Erythroblast (primary cell): ENCODE measurements around the gene ORM1.
"Not testable (repeated sequence)": the region's sequence is repeated elsewhere in the genome, so short reads cannot be mapped to it uniquely, and the experiment has no call there.

ENCODE experiments used
- DNase-seq, 2 experiments: peaks; one replicate each; lab custom pipeline; 2025; lab: John Stamatoyannopoulos, UW
- GATA1 ChIP-seq: IDR thresholded peaks from 2 replicates; pipeline ENCODE4 v1.6.1; 2011; ENCODE audit warnings: low read depth, mild to moderate bottlenecking, control low read depth, low read length, moderate library complexity
- POLR2A ChIP-seq: IDR thresholded peaks from 2 replicates; pipeline ENCODE4 v1.6.1; 2011; ENCODE audit warnings: mild to moderate bottlenecking, low read length

ORM1 gene

GRCh38 chr9:114322831-114323531 lies at the start of gene ORM1:
Gene ORM1 (plus strand): TSS chr9:114323098. CDS start chr9:114323134, 36 bp downstream.
- not testable (repeated sequence) for DNase-seq

- DNase-seq, result no peak
- no peak for TF ChIP-seq GATA1
- TF ChIP-seq POLR2A, result no peak
Observed at GRCh38 chr9:114273461-114273881, 49.4 kb upstream of the ORM1 start.

GRCh38 chr9:114274217-114274616 lies 48.7 kb upstream of the ORM1 start:
- TF ChIP-seq GATA1, result no peak
- no peak for DNase-seq

GRCh38 chr9:114275246-114276004 lies 47.5 kb upstream of the ORM1 start:
- TF ChIP-seq POLR2A, result no peak
- TF ChIP-seq GATA1, result no peak

GRCh38 chr9:114276908-114277821 lies 45.7 kb upstream of the ORM1 start:
- no peak for DNase-seq
- no peak for TF ChIP-seq GATA1
- TF ChIP-seq POLR2A, result no peak

More at GRCh38 chr9:114275246-114276004, 47.5 kb upstream of the ORM1 start:
- no peak for DNase-seq

- TF ChIP-seq GATA1 (no peak), POLR2A (no peak)
- DNase-seq, result no peak
Observed at GRCh38 chr9:114278356-114278755, 44.5 kb upstream of the ORM1 start.

- no peak for DNase-seq
- no peak for TF ChIP-seq GATA1
- no peak for TF ChIP-seq POLR2A
Observed at GRCh38 chr9:114278881-114279570, 43.9 kb upstream of the ORM1 start.

- no peak for DNase-seq
- TF ChIP-seq GATA1, result no peak
- no peak for TF ChIP-seq POLR2A
Observed at GRCh38 chr9:114279693-114280092, 43.2 kb upstream of the ORM1 start.

GRCh38 chr9:114280636-114281472 lies 42.0 kb upstream of the ORM1 start:
- TF ChIP-seq GATA1, result no peak
- TF ChIP-seq POLR2A, result no peak
- no peak for DNase-seq

- TF ChIP-seq GATA1 (no peak), POLR2A (no peak)
- DNase-seq, result no peak
Observed at GRCh38 chr9:114281473-114282103, 41.3 kb upstream of the ORM1 start.

GRCh38 chr9:114282104-114282485 lies 40.8 kb upstream of the ORM1 start:
- no peak for TF ChIP-seq GATA1
- TF ChIP-seq POLR2A, result no peak
- DNase-seq, result no peak

- no peak for DNase-seq
- TF ChIP-seq POLR2A, result no peak
- no peak for TF ChIP-seq GATA1
Observed at GRCh38 chr9:114282507-114282906, 40.4 kb upstream of the ORM1 start.
